ENCODE measurements around the gene RBFOX1.

RBFOX1 gene

GRCh38 chr16:7436306-7436705 lies 103.7 kb downstream of the RBFOX1 start:
- Mint-ChIP-seq H3K27me3 (ENCODE audit: low read depth) (no peaks in the 10 kb centered on the region), H3K4me3 (no peak overlapping the region), H3K4me1 (ENCODE audit: low read depth) (no peaks in the 10 kb centered on the region), H3K27ac (no peak overlapping the region), H3K36me3 (ENCODE audit: low read depth) (no peaks in the 10 kb centered on the region), H3K9me3 (peaks cover 26% of the 10 kb centered on the region)

- no peaks in the 10 kb centered on the region for H3K4me1 Mint-ChIP-seq (ENCODE audit: low read depth)
- H3K27ac Mint-ChIP-seq = no peak overlapping the region
- peaks cover 32% of the 10 kb centered on the region for H3K9me3 Mint-ChIP-seq
- H3K4me3 Mint-ChIP-seq = no peak overlapping the region
- H3K27me3 Mint-ChIP-seq (ENCODE audit: low read depth) = no peaks in the 10 kb centered on the region
- no peaks in the 10 kb centered on the region for H3K36me3 Mint-ChIP-seq (ENCODE audit: low read depth)
These were observed 104.6 kb downstream of the RBFOX1 start for GRCh38 chr16:7437135-7437804.

- H3K9me3 Mint-ChIP-seq = peaks cover 33% of the 10 kb centered on the region
- H3K4me1 Mint-ChIP-seq (ENCODE audit: low read depth) = no peaks in the 10 kb centered on the region
- H3K27me3 Mint-ChIP-seq (ENCODE audit: low read depth) = no peaks in the 10 kb centered on the region
- no peaks in the 10 kb centered on the region for H3K36me3 Mint-ChIP-seq (ENCODE audit: low read depth)
- no peak overlapping the region for H3K27ac Mint-ChIP-seq
- no peak overlapping the region for H3K4me3 Mint-ChIP-seq
These were observed 105.2 kb downstream of the RBFOX1 start for GRCh38 chr16:7437843-7438242.

GRCh38 chr16:7438601-7439000 lies 106.0 kb downstream of the RBFOX1 start:
- no peak overlapping the region for H3K27ac Mint-ChIP-seq
- H3K4me1 Mint-ChIP-seq (ENCODE audit: low read depth) = no peaks in the 10 kb centered on the region
- H3K36me3 Mint-ChIP-seq (ENCODE audit: low read depth) = no peaks in the 10 kb centered on the region

GRCh38 chr16:7439518-7439917 lies 106.9 kb downstream of the RBFOX1 start:
- Mint-ChIP-seq H3K36me3 (ENCODE audit: low read depth) (no peaks in the 10 kb centered on the region), H3K4me3 (no peak overlapping the region), H3K4me1 (ENCODE audit: low read depth) (no peaks in the 10 kb centered on the region), H3K27me3 (ENCODE audit: low read depth) (no peaks in the 10 kb centered on the region), H3K9me3 (peaks cover 22% of the 10 kb centered on the region), H3K27ac (no peak overlapping the region)

More at GRCh38 chr16:7438601-7439000, 106.0 kb downstream of the RBFOX1 start:
- Mint-ChIP-seq H3K9me3 (peaks cover 26% of the 10 kb centered on the region), H3K27me3 (ENCODE audit: low read depth) (no peaks in the 10 kb centered on the region), H3K4me3 (no peak overlapping the region)

- Mint-ChIP-seq H3K27me3 (ENCODE audit: low read depth) (no peaks in the 10 kb centered on the region), H3K9me3 (peaks cover 18% of the 10 kb centered on the region), H3K36me3 (ENCODE audit: low read depth) (no peaks in the 10 kb centered on the region), H3K4me3 (no peak overlapping the region), H3K27ac (no peak overlapping the region), H3K4me1 (ENCODE audit: low read depth) (no peaks in the 10 kb centered on the region)
These were observed 108.3 kb downstream of the RBFOX1 start for GRCh38 chr16:7440886-7441400.

GRCh38 chr16:7442050-7442449 lies 109.4 kb downstream of the RBFOX1 start:
- H3K4me3 Mint-ChIP-seq = no peak overlapping the region
- H3K9me3 Mint-ChIP-seq = peaks cover 19% of the 10 kb centered on the region
- H3K36me3 Mint-ChIP-seq (ENCODE audit: low read depth) = no peaks in the 10 kb centered on the region
- H3K4me1 Mint-ChIP-seq (ENCODE audit: low read depth) = no peaks in the 10 kb centered on the region
- no peaks in the 10 kb centered on the region for H3K27me3 Mint-ChIP-seq (ENCODE audit: low read depth)
- H3K27ac Mint-ChIP-seq = no peak overlapping the region

- Mint-ChIP-seq H3K36me3 (ENCODE audit: low read depth) (no peaks in the 10 kb centered on the region), H3K27ac (no peak overlapping the region), H3K4me3 (no peak overlapping the region), H3K9me3 (peaks cover 18% of the 10 kb centered on the region), H3K27me3 (ENCODE audit: low read depth) (no peaks in the 10 kb centered on the region), H3K4me1 (ENCODE audit: low read depth) (no peaks in the 10 kb centered on the region)
These were observed 110.5 kb downstream of the RBFOX1 start for GRCh38 chr16:7443142-7443541.

GRCh38 chr16:7443648-7444365 lies 111.2 kb downstream of the RBFOX1 start:
- Mint-ChIP-seq H3K9me3 (peaks cover 19% of the 10 kb centered on the region), H3K27me3 (ENCODE audit: low read depth) (no peaks in the 10 kb centered on the region), H3K36me3 (ENCODE audit: low read depth) (no peaks in the 10 kb centered on the region), H3K27ac (no peak overlapping the region), H3K4me1 (ENCODE audit: low read depth) (no peaks in the 10 kb centered on the region), H3K4me3 (no peak overlapping the region)

GRCh38 chr16:7449306-7449705 lies 116.7 kb downstream of the RBFOX1 start:
- Mint-ChIP-seq H3K4me3 (no peak overlapping the region), H3K27me3 (ENCODE audit: low read depth) (no peaks in the 10 kb centered on the region), H3K4me1 (ENCODE audit: low read depth) (no peaks in the 10 kb centered on the region), H3K36me3 (ENCODE audit: low read depth) (no peaks in the 10 kb centered on the region), H3K27ac (no peak overlapping the region), H3K9me3 (peaks cover 53% of the 10 kb centered on the region)

- Mint-ChIP-seq H3K4me1 (ENCODE audit: low read depth) (no peaks in the 10 kb centered on the region), H3K27ac (no peak overlapping the region), H3K4me3 (no peak overlapping the region), H3K27me3 (ENCODE audit: low read depth) (no peaks in the 10 kb centered on the region), H3K9me3 (peaks cover 58% of the 10 kb centered on the region), H3K36me3 (ENCODE audit: low read depth) (no peaks in the 10 kb centered on the region)
These were observed 117.2 kb downstream of the RBFOX1 start for GRCh38 chr16:7449808-7450207.

- Mint-ChIP-seq H3K36me3 (ENCODE audit: low read depth) (no peaks in the 10 kb centered on the region), H3K27me3 (ENCODE audit: low read depth) (no peaks in the 10 kb centered on the region), H3K4me1 (ENCODE audit: low read depth) (no peaks in the 10 kb centered on the region), H3K4me3 (no peak overlapping the region), H3K27ac (no peak overlapping the region), H3K9me3 (peaks cover 58% of the 10 kb centered on the region)
These were observed 117.8 kb downstream of the RBFOX1 start for GRCh38 chr16:7450440-7450839.

- Mint-ChIP-seq H3K4me1 (ENCODE audit: low read depth) (no peaks in the 10 kb centered on the region), H3K4me3 (no peak overlapping the region), H3K36me3 (ENCODE audit: low read depth) (no peaks in the 10 kb centered on the region)
These were observed 119.4 kb downstream of the RBFOX1 start for GRCh38 chr16:7452090-7452489.

GRCh38 chr16:7456211-7456610 lies 123.6 kb downstream of the RBFOX1 start:
- H3K27ac Mint-ChIP-seq = no peak overlapping the region
- no peaks in the 10 kb centered on the region for H3K27me3 Mint-ChIP-seq (ENCODE audit: low read depth)
- no peaks in the 10 kb centered on the region for H3K4me1 Mint-ChIP-seq (ENCODE audit: low read depth)
- H3K4me3 Mint-ChIP-seq = no peak overlapping the region
- no peaks in the 10 kb centered on the region for H3K36me3 Mint-ChIP-seq (ENCODE audit: low read depth)
- peaks cover 58% of the 10 kb centered on the region for H3K9me3 Mint-ChIP-seq

More at GRCh38 chr16:7452090-7452489, 119.4 kb downstream of the RBFOX1 start:
- no peaks in the 10 kb centered on the region for H3K27me3 Mint-ChIP-seq (ENCODE audit: low read depth)
- no peak overlapping the region for H3K27ac Mint-ChIP-seq
- H3K9me3 Mint-ChIP-seq = peaks cover 61% of the 10 kb centered on the region

GRCh38 chr16:7458144-7458543 lies 125.5 kb downstream of the RBFOX1 start:
- no peak overlapping the region for H3K4me3 Mint-ChIP-seq
- no peaks in the 10 kb centered on the region for H3K27me3 Mint-ChIP-seq (ENCODE audit: low read depth)
- no peak overlapping the region for H3K27ac Mint-ChIP-seq
- no peaks in the 10 kb centered on the region for H3K4me1 Mint-ChIP-seq (ENCODE audit: low read depth)
- peaks cover 44% of the 10 kb centered on the region for H3K9me3 Mint-ChIP-seq
- H3K36me3 Mint-ChIP-seq (ENCODE audit: low read depth) = no peaks in the 10 kb centered on the region

Data from T-helper 1 cell treated with Interleukin-12 subunit alpha and Interleukin-12 subunit beta and Interleukin-4 antibody, amounts not matched to agents 30 μg/mL and 1 μg/mL, for 36 hours (primary cell).